ENCODE data around the gene LOXHD1.

LOXHD1 gene

DNA sequence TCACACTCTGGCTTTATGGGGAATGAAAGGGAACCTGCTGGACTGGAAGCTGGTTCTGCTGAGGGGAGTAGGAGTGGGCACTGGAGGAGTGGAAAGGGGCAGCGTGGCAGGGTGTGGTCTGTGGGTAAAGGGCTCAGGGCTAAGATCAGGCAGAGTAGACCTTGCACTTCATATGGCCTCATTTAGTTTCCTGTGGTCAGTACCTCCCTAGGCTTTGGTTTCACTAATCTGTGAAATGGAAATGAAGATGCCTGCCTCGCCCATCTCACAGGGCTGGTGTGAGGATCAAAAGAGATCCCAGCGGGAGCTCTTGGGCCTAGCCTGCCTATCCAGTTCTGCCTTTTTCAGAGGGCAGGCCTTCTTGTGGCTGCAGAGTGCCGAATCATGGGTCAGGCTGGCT lies 208.7 kb downstream of the LOXHD1 start:
- no peak for DNase-seq (ENCODE audit: low spot score)

DNA sequence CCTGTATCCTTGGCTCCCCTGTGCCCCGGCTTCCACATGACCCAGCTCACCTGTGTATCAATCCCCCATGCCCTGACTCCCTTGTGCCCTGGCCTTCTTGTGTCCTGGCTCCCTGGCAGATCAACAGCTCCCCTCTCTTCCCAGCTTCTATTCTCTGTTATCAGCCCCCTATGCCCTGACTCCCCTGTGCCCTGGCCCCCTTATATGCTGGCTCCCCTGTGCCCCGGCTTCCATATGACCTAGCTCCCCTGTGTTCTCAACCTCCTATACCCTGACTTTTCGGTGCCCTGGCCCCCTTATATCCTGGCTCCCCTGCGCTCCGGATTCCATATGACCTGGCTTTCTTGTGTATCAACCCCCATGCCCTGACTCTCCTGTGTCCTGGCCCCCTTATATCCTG lies 209.2 kb downstream of the LOXHD1 start:
- DNase-seq (ENCODE audit: low spot score) = no peak

DNA sequence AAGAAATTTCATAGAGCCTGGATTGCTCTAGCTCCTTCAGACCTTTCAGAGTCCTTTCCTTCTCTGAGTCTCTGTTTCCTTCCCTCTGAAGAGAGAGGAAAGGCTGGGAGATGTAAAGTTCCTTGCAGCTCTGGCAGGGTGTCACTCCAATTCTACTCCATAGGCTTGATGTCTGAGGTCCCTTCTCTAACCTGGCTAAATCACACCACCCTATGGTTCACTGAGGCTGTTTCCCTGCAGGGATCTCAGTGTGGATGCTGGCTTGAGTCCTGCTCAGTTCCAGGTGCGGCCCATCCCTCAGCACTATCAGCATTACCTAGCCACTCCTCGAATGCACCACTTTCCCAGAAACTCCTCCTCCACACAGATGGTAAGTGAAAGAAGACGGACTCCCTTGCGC lies 209.7 kb downstream of the LOXHD1 start:
- no peak for DNase-seq (ENCODE audit: low spot score)

DNA sequence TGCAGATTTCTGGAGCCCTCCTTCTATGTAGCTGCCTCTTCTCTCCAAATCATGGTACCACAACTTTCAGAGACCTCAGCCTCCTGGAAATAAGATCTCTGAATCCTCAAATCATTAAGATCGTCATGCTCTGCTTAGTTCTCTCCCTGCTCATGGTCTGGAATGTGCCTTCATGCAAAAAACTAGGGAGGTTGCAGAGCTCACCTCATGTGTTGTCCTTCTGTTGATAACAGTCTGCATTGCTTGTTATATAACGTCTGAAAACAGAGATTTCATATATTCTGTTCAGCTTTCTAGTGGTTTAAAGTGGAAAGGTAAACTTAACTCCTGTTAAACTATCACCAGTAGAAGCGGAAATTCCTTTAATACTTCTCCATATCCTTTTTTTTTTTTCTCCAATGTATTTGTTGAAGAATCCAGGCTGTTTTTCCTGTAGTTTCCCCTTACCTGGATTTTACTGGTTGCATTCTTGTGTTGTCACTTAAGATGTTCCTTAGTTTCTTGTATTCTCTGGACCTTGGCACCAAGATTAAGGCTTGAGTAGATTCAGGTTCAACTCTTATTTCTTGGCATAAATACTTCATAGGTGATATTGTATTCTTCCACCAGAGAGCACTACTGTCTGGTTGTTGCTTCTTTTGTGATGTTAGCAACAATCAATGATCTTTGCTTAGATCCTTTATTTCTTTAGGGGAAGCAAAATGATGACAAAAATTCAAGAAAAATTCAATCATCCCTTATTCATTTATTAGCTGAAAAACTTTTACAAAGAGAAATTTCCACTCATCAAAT lies 211.3 kb downstream of the LOXHD1 start:
- no peak for DNase-seq (ENCODE audit: low spot score)

DNA sequence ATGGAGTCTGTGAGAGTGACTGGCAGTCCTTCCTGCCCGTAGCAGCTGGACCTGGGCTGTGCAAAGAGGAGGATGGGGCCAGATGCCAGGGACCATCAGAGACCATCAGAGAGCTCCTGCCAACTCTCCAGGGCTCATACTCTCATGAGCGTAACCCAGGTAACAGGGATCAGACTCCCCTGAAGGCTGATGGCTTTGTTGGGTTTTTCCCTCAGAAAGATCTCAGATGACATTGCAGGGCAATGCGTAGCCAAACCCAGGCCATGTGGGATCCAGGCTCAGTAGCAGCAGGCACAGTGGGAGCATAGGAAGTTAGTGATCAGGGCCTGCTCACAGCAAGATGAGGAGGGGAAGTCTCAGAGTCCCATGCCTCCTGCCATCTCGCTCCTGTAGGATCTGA lies 218.0 kb downstream of the LOXHD1 start:
- no peak for DNase-seq (ENCODE audit: low spot score)

DNA sequence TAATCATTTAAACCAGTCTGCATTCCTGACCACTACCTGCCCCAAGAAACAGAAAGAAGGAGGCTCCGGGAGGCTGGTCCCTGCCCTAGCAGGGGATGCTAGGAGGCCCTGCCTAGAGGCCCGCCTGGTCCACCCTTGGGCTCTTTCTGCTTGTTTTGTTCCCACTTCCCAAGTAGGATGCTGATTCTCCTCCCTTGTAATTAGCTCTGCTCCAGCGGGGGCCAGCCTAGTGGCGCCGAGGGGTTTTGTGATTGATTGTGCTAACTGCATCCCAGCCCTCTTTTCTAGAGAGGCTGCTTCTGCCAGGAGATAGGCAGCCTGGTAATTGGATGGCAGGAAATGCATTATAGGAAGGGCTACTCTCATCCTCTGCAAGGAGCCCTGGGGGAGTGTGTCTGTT lies 220.0 kb downstream of the LOXHD1 start:
- no peak for DNase-seq (ENCODE audit: low spot score)

DNA sequence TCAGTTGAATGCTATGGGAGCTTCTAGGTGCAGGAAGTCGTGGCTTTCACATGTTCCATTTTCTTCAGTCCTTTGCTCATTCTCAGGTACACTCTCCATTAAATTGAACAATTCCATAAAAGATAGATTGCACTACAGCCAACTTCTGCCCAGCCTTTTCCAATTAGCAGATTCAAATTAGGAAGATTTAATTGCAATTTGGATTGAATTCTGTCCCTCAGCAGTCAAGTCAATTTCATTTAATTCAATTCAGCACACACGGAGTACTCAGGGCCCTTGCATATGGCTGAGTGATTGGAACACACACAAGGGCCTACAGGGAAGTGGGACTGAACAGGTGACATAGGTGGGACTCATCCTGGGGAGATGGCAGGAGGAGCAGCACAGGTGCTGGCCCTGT lies 220.4 kb downstream of the LOXHD1 start:
- no peak for DNase-seq (ENCODE audit: low spot score)

DNA sequence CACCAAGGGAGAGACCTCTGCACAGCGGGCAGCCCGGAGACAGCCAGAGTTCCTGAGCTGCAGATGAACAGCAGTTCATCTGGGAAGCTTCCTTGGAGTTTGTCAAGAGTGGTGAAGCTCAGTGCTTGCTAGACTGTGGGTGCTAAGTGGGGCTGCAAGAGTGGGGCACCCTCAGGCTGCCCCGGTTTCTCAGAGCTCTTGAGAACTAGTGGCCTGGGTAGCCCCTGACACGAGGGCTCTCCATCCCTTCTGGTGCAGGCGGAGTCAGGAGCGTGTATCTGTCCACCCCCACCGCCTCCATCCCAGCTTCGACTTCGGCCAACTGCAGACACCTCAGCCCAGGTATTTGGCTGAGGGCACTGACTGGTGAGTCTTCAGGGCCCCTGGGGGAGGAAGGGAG lies 222.0 kb downstream of the LOXHD1 start:
- DNase-seq (ENCODE audit: low spot score) = no peak

DNA sequence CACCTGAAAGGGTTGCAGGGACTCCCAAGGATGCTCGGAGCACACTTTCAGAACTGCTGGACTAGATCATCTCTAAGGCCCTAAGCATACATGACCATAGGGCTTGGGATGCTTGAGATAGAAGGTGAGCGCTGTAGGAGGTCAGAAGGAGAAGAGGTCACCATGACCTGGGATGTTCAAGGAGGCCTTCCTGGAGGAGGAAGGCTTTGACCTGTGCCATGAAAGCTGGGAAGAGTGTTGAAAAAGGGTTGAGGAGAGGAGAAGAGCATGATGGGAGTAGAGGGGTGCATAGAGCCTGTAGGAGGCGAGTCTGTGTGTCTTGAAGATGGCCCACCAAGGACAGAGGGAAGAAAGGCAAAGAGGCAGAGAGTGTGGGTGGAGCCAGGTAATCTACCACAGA lies 222.4 kb downstream of the LOXHD1 start:
- no peak for DNase-seq (ENCODE audit: low spot score)

DNA sequence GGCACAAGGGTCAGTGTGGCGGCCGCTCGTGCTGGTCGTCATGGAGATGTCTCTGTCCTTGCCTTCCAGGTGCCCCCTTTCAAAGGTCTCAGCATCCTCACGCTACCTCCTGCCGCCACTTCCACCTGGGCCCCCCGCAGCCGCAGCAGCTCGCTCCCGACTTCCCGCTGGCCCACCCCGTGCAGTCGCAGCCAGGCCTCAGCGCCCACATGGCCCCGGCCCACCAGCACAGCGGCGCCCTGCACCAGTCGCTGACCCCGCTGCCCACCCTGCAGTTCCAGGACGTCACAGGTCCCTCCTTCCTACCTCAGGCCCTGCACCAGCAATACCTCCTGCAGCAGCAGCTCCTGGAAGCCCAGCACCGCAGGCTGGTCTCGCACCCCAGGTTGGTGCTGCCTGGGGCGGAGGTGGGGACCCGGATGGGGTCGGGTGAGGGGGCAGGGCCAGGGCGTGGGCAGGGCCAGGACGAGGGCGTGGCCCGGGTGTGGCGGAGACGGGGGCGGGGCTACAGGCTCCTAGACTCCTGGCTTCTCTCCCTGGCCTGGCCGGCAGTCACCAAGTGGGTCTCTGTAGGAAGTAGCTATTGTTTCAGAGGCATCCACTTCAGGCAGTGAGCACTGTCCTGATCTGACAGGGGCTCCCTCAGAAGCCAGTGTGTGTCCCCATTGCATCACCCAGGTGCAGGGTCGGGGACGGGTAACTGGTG lies 223.7 kb downstream of the LOXHD1 start:
- DNase-seq (ENCODE audit: low spot score) = no peak

DNA sequence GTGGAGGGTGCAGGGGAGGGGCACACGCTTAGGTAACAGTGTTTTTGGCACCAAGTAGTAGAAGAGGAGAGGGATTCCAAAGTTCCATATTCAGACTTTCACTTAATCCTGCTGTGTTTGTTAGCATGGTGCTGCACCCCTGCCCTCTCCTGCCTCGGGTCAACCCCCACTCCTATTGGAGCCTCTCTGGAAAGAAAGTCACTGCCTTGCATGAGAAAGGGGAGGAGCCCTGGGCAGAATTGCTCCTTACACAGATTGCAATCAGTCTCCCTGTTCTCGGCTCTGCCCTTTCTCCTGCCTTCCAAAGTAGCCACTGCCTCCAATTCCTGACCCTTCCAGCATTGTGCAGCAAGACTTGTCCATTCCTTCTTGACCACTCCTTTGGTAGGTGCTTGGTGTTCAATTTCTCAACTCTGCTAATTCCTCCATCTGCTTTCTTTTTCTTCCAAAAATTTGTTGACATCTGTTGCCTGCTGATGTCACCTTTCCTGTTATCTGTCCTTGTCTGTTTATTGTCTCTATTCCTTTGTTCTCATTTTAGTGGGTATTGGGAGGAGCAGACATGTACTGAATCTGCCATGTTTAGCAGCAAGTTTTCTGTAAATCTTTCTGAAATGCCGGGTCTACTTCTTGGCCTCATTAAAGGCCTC lies 225.4 kb downstream of the LOXHD1 start:
- no peak for DNase-seq (ENCODE audit: low spot score)

DNA sequence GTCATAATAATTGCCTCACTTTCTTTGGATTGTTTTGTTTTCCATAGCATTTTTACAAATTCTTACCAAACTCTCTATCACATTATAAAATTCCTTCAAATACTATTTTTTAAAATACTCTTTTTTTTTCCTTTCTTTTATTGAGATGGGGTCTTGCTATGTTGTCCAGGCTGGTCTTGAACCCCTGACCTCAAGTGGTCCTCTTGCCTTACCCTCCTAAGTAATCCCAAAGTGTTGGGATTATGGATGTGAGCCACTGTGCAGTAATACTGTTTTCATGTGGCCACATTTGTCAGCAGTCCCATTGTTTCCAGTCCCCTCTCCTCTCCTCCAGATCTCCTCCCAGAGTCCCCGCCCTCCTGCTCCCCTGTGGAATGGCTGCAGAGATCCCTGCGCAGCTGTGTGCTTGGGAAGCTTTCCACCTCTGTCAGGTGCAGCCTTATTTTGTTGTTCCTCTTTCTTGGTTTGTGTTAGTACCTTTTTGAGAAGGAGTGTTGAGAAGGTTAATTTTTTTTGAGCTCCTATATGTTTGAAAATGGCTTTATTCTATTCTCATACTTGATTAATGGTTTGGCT lies 227.3 kb downstream of the LOXHD1 start:
- no peak for DNase-seq (ENCODE audit: low spot score)

DNA sequence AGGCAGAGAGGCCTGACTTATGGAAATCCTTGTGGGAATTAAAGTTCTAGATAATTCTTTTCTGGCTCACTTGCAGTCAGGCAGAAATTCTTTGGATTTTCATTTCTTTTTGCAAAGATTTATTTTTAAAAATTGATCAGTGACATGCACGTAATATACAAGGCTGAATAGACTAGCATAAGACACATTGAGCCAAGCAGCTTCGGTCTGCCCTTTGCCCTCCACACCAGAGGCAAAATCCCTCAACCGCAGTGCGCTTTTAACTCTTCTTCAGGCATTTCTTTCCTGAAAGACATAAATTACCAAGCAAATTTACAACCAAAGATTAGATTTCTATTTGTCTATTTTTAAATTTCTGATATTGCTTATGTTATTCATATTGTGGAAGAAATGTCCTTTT lies 227.9 kb downstream of the LOXHD1 start:
- DNase-seq (ENCODE audit: low spot score) = no peak

DNA sequence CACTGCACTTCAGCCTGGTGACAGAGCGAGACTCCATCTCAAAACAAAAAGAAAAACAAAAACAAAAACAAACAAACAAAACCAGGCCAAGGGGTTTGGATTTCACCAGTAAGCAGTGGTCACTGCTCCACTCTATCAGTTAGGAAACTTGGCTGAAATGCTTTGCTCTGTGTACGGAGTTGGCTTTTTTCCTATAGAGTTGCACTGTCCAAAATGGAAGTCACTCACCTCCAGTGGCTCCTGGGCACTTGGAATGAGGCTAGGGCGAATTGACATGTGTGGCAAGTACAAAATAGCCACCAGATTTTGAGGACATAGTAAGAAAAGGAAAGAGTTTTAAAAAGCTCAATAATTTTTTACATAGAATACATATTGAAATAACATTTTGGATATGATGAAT lies 228.7 kb downstream of the LOXHD1 start:
- DNase-seq (ENCODE audit: low spot score) = no peak

DNA sequence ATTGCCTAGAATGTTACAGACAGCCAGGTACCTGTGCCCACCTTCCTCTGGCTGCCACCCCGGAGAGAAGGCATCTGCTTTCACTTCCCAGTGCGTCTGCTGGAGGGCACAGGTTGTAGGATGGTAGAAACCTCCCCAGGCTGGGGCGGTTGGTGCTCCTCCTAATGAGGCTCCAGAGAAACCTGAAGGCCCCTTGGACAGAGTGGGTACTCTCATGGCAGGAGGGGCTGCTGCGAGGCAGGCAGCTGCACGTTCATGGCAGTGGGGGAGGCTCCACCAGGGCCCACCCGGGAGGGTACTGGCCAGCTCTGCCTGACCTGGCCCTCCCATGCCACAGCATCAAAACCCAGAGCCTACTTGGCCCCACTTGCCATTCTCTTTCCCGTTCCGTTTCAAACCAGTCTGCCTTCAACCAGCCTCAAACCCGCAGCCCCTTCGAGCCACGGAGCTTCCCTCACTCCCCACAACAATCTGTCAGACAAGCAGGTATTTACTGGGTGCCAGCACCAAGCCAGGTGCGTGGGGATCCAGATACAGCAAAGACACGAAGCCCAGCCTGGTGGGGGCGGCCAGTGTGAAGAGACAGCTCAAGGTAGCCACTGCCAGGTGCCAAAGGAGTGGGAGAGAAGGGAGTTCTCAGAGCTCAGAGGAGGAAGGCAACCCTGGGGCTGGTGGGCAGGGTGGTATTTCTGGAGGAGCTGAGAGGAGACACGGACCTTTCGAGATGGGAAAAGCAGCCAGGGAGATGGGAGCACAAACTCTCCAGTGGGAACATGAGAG lies 229.6 kb downstream of the LOXHD1 start:
- no peak for DNase-seq (ENCODE audit: low spot score)
